ENCODE results near the gene SETBP1. TPM values are rescaled to one million over a fixed set of nuclear protein-coding genes. Genes with fewer than 3 reads are reported as not detected.
A peak's percentile ranks its signal among the peaks of the same experiment; 100 is the strongest.

Gene SETBP1
- total RNA-seq, 1 donor, result 16.2 TPM

GRCh38 chr18:44836263-44836662 lies 155.6 kb downstream of the SETBP1 start:
- DNase-seq (ENCODE audit: low read depth in 2 of 3, low spot score in 2 of 3), result no peak

- no peak for DNase-seq (ENCODE audit: low read depth in 2 of 3, low spot score in 2 of 3)
Observed at GRCh38 chr18:44837482-44838180, 156.9 kb downstream of the SETBP1 start.

- DNase-seq (ENCODE audit: low read depth in 2 of 3, low spot score in 2 of 3), result peak in 2 of 3 donors; percentile 75 to 88
Observed at GRCh38 chr18:44838971-44839666, 158.4 kb downstream of the SETBP1 start.

- DNase-seq (ENCODE audit: low read depth in 2 of 3, low spot score in 2 of 3), result no peak
Observed at GRCh38 chr18:44840058-44840790, 159.5 kb downstream of the SETBP1 start.

- DNase-seq (ENCODE audit: low read depth in 2 of 3, low spot score in 2 of 3), result no peak
Observed at GRCh38 chr18:44841221-44841620, 160.5 kb downstream of the SETBP1 start.

- DNase-seq (ENCODE audit: low read depth in 2 of 3, low spot score in 2 of 3), result no peak
Observed at GRCh38 chr18:44841752-44842587, 161.3 kb downstream of the SETBP1 start.

- DNase-seq (ENCODE audit: low read depth in 2 of 3, low spot score in 2 of 3), result no peak
Observed at GRCh38 chr18:44842588-44843412, 162.1 kb downstream of the SETBP1 start.

- no peak for DNase-seq (ENCODE audit: low read depth in 2 of 3, low spot score in 2 of 3)
Observed at GRCh38 chr18:44844486-44844885, 163.8 kb downstream of the SETBP1 start.

GRCh38 chr18:44846450-44846849 lies 165.8 kb downstream of the SETBP1 start:
- DNase-seq (ENCODE audit: low read depth in 2 of 3, low spot score in 2 of 3), result no peak

- no peak for DNase-seq (ENCODE audit: low read depth in 2 of 3, low spot score in 2 of 3)
Observed at GRCh38 chr18:44848644-44849335, 168.1 kb downstream of the SETBP1 start.

- no peak for DNase-seq (ENCODE audit: low read depth in 2 of 3, low spot score in 2 of 3)
Observed at GRCh38 chr18:44849361-44849760, 168.7 kb downstream of the SETBP1 start.

- DNase-seq (ENCODE audit: low read depth in 2 of 3, low spot score in 2 of 3), result no peak
Observed at GRCh38 chr18:44850001-44850400, 169.3 kb downstream of the SETBP1 start.

GRCh38 chr18:44851856-44852621 lies 171.4 kb downstream of the SETBP1 start:
- no peak for DNase-seq (ENCODE audit: low read depth in 2 of 3, low spot score in 2 of 3)

- no peak for DNase-seq (ENCODE audit: low read depth in 2 of 3, low spot score in 2 of 3)
Observed at GRCh38 chr18:44852818-44853217, 172.1 kb downstream of the SETBP1 start.

GRCh38 chr18:44853430-44853829 lies 172.7 kb downstream of the SETBP1 start:
- DNase-seq (ENCODE audit: low read depth in 2 of 3, low spot score in 2 of 3), result no peak

- DNase-seq (ENCODE audit: low read depth in 2 of 3, low spot score in 2 of 3), result no peak
Observed at GRCh38 chr18:44855681-44856080, 175.0 kb downstream of the SETBP1 start.

- no peak for DNase-seq (ENCODE audit: low read depth in 2 of 3, low spot score in 2 of 3)
Observed at GRCh38 chr18:44856157-44856556, 175.5 kb downstream of the SETBP1 start.

- DNase-seq (ENCODE audit: low read depth in 2 of 3, low spot score in 2 of 3), result no peak
Observed at GRCh38 chr18:44857081-44857480, 176.4 kb downstream of the SETBP1 start.
